ENCODE measurements around the gene HIF3A.
"Not testable (repeated sequence)": the region's sequence is repeated elsewhere in the genome, so short reads cannot be mapped to it uniquely, and the experiment has no call there.

Gene HIF3A

DNA sequence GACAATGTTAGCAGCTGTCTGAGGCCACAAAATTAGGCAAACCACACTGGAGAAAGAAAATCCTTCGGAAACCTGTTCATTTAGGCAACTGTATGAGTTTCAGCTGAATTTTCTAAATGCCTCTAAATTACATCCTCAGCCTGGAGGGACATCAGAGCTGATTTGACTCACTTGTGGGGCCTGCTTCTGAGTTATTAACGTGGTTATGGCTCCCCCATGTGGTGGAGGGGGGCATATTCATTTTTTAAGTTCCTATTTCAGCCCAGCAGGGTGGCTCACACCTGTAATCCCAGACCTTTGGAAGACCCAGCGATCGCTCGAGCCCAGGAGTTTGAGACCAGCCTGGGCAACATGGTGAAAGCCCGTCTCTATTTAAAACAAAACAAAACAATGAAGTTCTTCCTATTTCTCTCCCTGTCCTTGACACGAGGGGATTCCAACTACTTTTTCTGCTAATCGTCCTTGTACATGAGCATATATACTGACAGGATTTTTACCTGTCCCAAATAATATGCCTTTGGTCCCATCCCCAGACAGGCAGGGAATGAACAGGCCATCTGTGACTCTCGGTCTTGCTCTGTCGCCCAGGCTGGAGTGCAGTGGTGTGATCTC lies 31.5 kb upstream of the HIF3A start:
- no peak overlapping the region for H3K27ac ChIP-seq
- TF ChIP-seq CTCF (IDR thresholded peaks at IDR 0.05) (peak; percentile 85), ZFX (IDR thresholded peaks at IDR 0.05; ENCODE audit: borderline replicate concordance) (no peak)

DNA sequence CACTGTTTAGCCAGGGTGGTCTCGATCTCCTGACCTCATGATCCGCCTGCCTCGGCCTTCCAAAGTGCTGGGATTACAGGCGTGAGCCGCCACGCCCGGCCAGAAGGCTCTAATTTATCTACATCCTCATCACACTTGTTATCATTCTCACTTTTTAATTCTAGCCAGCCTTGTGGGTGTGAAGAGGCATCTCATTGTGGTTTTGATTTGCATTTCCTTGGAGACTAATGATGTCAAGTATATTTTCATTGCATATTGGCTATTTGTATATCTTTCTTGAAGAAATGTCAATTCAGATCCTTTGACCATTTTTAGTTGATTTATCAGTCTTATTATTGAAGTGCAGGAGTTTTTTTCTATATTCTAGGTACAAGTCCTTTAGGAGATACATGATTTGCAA lies 27.7 kb upstream of the HIF3A start:
- no peak for TF ChIP-seq CTCF (IDR thresholded peaks at IDR 0.05)
- no peak for TF ChIP-seq ZFX (IDR thresholded peaks at IDR 0.05; ENCODE audit: borderline replicate concordance)
- no peak overlapping the region for H3K27ac ChIP-seq

GRCh38 chr19:46270521-46271256 lies 26.2 kb upstream of the HIF3A start:
- TF ChIP-seq ZFX (IDR thresholded peaks at IDR 0.05; ENCODE audit: borderline replicate concordance) (no peak), CTCF (IDR thresholded peaks at IDR 0.05) (no peak)
- no peak overlapping the region for H3K27ac ChIP-seq

GRCh38 chr19:46271481-46272197 lies 25.2 kb upstream of the HIF3A start:
- no peak for TF ChIP-seq CTCF (IDR thresholded peaks at IDR 0.05)
- TF ChIP-seq ZFX (IDR thresholded peaks at IDR 0.05; ENCODE audit: borderline replicate concordance): no peak
- no peak overlapping the region for H3K27ac ChIP-seq

DNA sequence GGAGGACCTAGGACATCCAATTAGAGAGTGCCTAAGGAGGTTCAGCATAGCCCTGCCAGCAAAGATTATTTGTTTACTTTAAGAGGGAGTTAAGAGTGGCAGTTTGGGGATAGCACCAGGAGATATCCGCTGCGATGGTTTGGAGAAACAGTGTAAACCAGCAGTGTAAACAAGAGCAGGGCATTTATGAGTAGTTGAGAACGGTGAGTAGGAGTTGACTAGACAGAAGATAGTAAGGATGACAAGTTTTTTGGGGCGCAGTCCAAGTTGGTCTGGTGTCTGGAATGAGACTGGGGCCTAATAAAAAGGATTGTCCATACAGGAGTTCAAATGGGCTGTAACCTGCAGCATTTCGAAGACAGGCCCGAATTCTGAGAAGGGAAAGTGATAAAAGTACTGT lies 22.9 kb upstream of the HIF3A start:
- not testable (repeated sequence) for H3K27ac ChIP-seq

- no peak overlapping the region for H3K27ac ChIP-seq
These were observed 17.7 kb upstream of the HIF3A start for GRCh38 chr19:46279177-46279576.

GRCh38 chr19:46283771-46284170 lies 13.1 kb upstream of the HIF3A start:
- no peak overlapping the region for H3K27ac ChIP-seq
- no peak for TF ChIP-seq CTCF (IDR thresholded peaks at IDR 0.05)
- no peak for TF ChIP-seq ZFX (IDR thresholded peaks at IDR 0.05; ENCODE audit: borderline replicate concordance)

More at GRCh38 chr19:46279177-46279576, 17.7 kb upstream of the HIF3A start:
- TF ChIP-seq ZFX (IDR thresholded peaks at IDR 0.05; ENCODE audit: borderline replicate concordance) (no peak), CTCF (IDR thresholded peaks at IDR 0.05) (no peak)
